Measurements from ENCODE around the gene TTLL6.

The TTLL6 gene

GRCh38 chr17:48816774-48817590 is at the start of gene TTLL6:
Gene TTLL6 (minus strand): TSS chr17:48817229. CDS start chr17:48817072, 157 bp downstream.
- Histone ChIP-seq H3K4me3 (ENCODE audit: low read depth, low read length) (peak within 1 kb of the TSS; percentile 47), H3K27ac (no peak within 1 kb of the TSS), H3K36me3 (replicated peaks) (no peaks in the 10 kb centered on the region), H3K27me3 (replicated peaks) (peaks cover 3% of the 10 kb centered on the region)
- DNase-seq: peak; percentile 53
- in situ Hi-C loops (cut with HindIII; ENCODE audit: low pct_ligation_motif_present, low sequenced_read_pairs): loop anchor here (25.0 kb wide), 1 partner anchor 220 kb away; no protein-coding TSS in a partner anchor
- no peak for TF ChIP-seq CTCF (IDR thresholded peaks at IDR 0.05; ENCODE audit: low read depth, low read length, missing control alignments)

GRCh38 chr17:48860456-48860855 is 43.4 kb upstream of the TTLL6 start:
- in situ Hi-C loops (cut with HindIII; ENCODE audit: low pct_ligation_motif_present, low sequenced_read_pairs): no loop called here
- no peak overlapping the region for H3K27ac ChIP-seq
- no peak for TF ChIP-seq CTCF (IDR thresholded peaks at IDR 0.05; ENCODE audit: low read depth, low read length, missing control alignments)
- no peak for DNase-seq
- no peaks in the 10 kb centered on the region for H3K27me3 ChIP-seq (replicated peaks)
- H3K36me3 ChIP-seq (replicated peaks): peaks cover 40% of the 10 kb centered on the region
- no peak overlapping the region for H3K4me3 ChIP-seq (ENCODE audit: low read depth, low read length)

GRCh38 chr17:48860034-48860433 is 43.0 kb upstream of the TTLL6 start:
- DNase-seq: no peak
- Histone ChIP-seq H3K4me3 (ENCODE audit: low read depth, low read length) (no peak overlapping the region), H3K27ac (no peak overlapping the region), H3K36me3 (replicated peaks) (peaks cover 44% of the 10 kb centered on the region), H3K27me3 (replicated peaks) (no peaks in the 10 kb centered on the region)
- in situ Hi-C loops (cut with HindIII; ENCODE audit: low pct_ligation_motif_present, low sequenced_read_pairs): no loop called here
- peak; percentile 41 for TF ChIP-seq CTCF (IDR thresholded peaks at IDR 0.05; ENCODE audit: low read depth, low read length, missing control alignments)

GRCh38 chr17:48856122-48856821 is 39.2 kb upstream of the TTLL6 start:
- no peak for TF ChIP-seq CTCF (IDR thresholded peaks at IDR 0.05; ENCODE audit: low read depth, low read length, missing control alignments)
- H3K4me3 ChIP-seq (ENCODE audit: low read depth, low read length): no peak overlapping the region
- in situ Hi-C loops (cut with HindIII; ENCODE audit: low pct_ligation_motif_present, low sequenced_read_pairs): no loop called here
- DNase-seq: no peak
- H3K36me3 ChIP-seq (replicated peaks): peaks cover 46% of the 10 kb centered on the region
- no peaks in the 10 kb centered on the region for H3K27me3 ChIP-seq (replicated peaks)
- H3K27ac ChIP-seq: no peak overlapping the region

- H3K36me3 ChIP-seq (replicated peaks): peaks cover 45% of the 10 kb centered on the region
- in situ Hi-C loops (cut with HindIII; ENCODE audit: low pct_ligation_motif_present, low sequenced_read_pairs): no loop called here
- H3K27me3 ChIP-seq (replicated peaks): no peaks in the 10 kb centered on the region
- H3K4me3 ChIP-seq (ENCODE audit: low read depth, low read length): no peak overlapping the region
- no peak for DNase-seq
- no peak overlapping the region for H3K27ac ChIP-seq
- TF ChIP-seq CTCF (IDR thresholded peaks at IDR 0.05; ENCODE audit: low read depth, low read length, missing control alignments): no peak
These were observed 37.9 kb upstream of the TTLL6 start for GRCh38 chr17:48854774-48855476.

All from brain microvascular endothelial cell (primary cell).